ENCODE measurements around the gene ZDHHC8.

DNA sequence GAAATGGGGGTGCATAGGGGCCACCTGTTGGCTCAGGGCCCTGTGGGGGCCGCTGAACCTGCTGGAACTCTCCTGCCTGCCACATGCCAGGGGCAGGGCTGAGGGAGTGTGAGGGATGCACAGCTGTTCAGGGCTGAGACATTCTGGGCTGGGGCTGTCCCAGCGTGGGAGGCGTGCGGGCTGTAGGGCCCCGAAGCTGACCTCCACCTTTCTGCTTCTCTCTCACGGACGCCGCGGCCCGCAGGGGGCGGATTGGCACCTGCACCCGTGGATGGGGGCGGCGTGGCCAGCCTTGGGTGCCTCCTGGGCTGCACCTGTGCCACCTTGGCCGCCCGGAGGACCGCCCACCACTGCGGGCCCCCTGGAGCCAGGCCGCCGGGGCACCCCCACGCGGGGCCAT lies 15.2 kb downstream of the ZDHHC8 start:
- TF ChIP-seq, protein P1, sequence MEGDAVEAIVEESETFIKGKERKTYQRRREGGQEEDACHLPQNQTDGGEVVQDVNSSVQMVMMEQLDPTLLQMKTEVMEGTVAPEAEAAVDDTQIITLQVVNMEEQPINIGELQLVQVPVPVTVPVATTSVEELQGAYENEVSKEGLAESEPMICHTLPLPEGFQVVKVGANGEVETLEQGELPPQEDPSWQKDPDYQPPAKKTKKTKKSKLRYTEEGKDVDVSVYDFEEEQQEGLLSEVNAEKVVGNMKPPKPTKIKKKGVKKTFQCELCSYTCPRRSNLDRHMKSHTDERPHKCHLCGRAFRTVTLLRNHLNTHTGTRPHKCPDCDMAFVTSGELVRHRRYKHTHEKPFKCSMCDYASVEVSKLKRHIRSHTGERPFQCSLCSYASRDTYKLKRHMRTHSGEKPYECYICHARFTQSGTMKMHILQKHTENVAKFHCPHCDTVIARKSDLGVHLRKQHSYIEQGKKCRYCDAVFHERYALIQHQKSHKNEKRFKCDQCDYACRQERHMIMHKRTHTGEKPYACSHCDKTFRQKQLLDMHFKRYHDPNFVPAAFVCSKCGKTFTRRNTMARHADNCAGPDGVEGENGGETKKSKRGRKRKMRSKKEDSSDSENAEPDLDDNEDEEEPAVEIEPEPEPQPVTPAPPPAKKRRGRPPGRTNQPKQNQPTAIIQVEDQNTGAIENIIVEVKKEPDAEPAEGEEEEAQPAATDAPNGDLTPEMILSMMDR (IDR thresholded peaks at IDR 0.05 in 2 of 3, conservative IDR thresholded peaks at IDR 0.05 in 1 of 3; ENCODE audit: borderline replicate concordance in 1 of 3, insufficient read depth in 1 of 3, low read depth in 2 of 3, low read length in 2 of 3) = no peak
- TF ChIP-seq RAD21 (IDR thresholded peaks at IDR 0.05; ENCODE audit: low read depth) = no peak
- TF ChIP-seq POLR2AphosphoS5 (IDR thresholded peaks at IDR 0.05; ENCODE audit: low read depth, low read length) = no peak
- TF ChIP-seq SIN3A (IDR thresholded peaks at IDR 0.05; ENCODE audit: low read depth) = no peak

All from HCT116 (cell line).